ENCODE measurements around the gene COL13A1. TPM values are rescaled to one million over a fixed set of nuclear protein-coding genes. Genes with fewer than 3 reads are reported as not detected.

Gene COL13A1
- total RNA-seq, 1 experiment from 2014 or later, result 3.6 TPM

- H3K9me3 Mint-ChIP-seq, result no peaks in the 10 kb centered on the region; a peak in 1 of 5 replicates
- no peaks in the 10 kb centered on the region; the same call in 1 of the 2 replicates for H3K27me3 ChIP-seq (ENCODE audit: insufficient read depth, low read length)
- no peak for DNase-seq
- H3K23ac ChIP-seq (ENCODE audit: insufficient read length, low read depth, low read length), result no peak overlapping the region
- H2BK20ac ChIP-seq (ENCODE audit: low read depth, low read length, poor library complexity, severe bottlenecking), result no peak overlapping the region
- no peaks in the 10 kb centered on the region for H4K20me1 ChIP-seq (ENCODE audit: control insufficient read depth, insufficient read depth, insufficient read length)
- H2AK5ac ChIP-seq (ENCODE audit: insufficient read length, low read length), result no peak overlapping the region
- no peak overlapping the region for H2BK15ac ChIP-seq (ENCODE audit: low read depth, low read length)
- no peaks in the 10 kb centered on the region for H3K79me1 ChIP-seq (ENCODE audit: insufficient read depth, low read depth, low read length, poor library complexity, severe bottlenecking)
- H4K91ac ChIP-seq (ENCODE audit: insufficient read length, low read depth, low read length), result no peak overlapping the region
- no peaks in the 10 kb centered on the region for H3K9me3 ChIP-seq (ENCODE audit: control insufficient read depth, low read depth, low read length)
- no peak overlapping the region for H3K9ac ChIP-seq (ENCODE audit: extremely low read depth, insufficient read length, low read length)
- H3K18ac ChIP-seq (ENCODE audit: insufficient read length, low read depth, low read length), result no peak overlapping the region
- H3K27ac Mint-ChIP-seq, result no peak overlapping the region
- no peak overlapping the region for H3K14ac ChIP-seq (ENCODE audit: insufficient read depth, low read length)
- TF ChIP-seq CTCF (conservative IDR thresholded peaks at IDR 0.05), result no peak
- H3K4me1 Mint-ChIP-seq, result peaks cover 59 to 66% of the 10 kb centered on the region in 2 experiments
- no peak overlapping the region for H3T11ph ChIP-seq (ENCODE audit: low read length)
- H3K4me3 Mint-ChIP-seq, result no peak overlapping the region
- no peaks in the 10 kb centered on the region; a peak in 1 of 7 replicates for H3K36me3 Mint-ChIP-seq (ENCODE audit: insufficient read depth in 1 of 3, low read depth in 3 of 3)
- H3K4me1 ChIP-seq (ENCODE audit: insufficient read depth, low read length), result peaks cover 5% of the 10 kb centered on the region
- H2BK12ac ChIP-seq (ENCODE audit: insufficient read length, low read depth, low read length), result no peak overlapping the region
- H3K79me2 ChIP-seq (ENCODE audit: insufficient read depth, low read length), result no peaks in the 10 kb centered on the region
- H2BK120ac ChIP-seq (ENCODE audit: low read depth, low read length, poor library complexity, severe bottlenecking), result no peak overlapping the region
- H4K5ac ChIP-seq (ENCODE audit: insufficient read length, low read depth, low read length), result no peak overlapping the region
- H3K56ac ChIP-seq (ENCODE audit: insufficient read length, low read depth, low read length), result no peak overlapping the region
- WGBS (ENCODE audit: extremely low coverage, insufficient read length, low lambda C conversion rate), result no CpG with 5 or more reads among the region's 3 CpGs
- H2AFZ ChIP-seq (ENCODE audit: low read length), result no peak overlapping the region
- H3K27me3 Mint-ChIP-seq (ENCODE audit: low read depth), result peaks cover 15% of the 10 kb centered on the region
- H3K23me2 ChIP-seq (ENCODE audit: insufficient read length, low read depth, low read length, poor library complexity, severe bottlenecking), result no peaks in the 10 kb centered on the region
- no peak overlapping the region for H4K8ac ChIP-seq (replicated peaks; ENCODE audit: insufficient read length, low read depth, low read length)
- no peak overlapping the region for H3K27ac ChIP-seq (ENCODE audit: insufficient read length, low read depth, low read length)
- no peak overlapping the region for H2BK5ac ChIP-seq (ENCODE audit: insufficient read length, low read length)
- no peak overlapping the region for H3K4me2 ChIP-seq (ENCODE audit: insufficient read depth, insufficient read length, low read length)
- no peak overlapping the region for H3K4ac ChIP-seq (ENCODE audit: low read depth, low read length)
Observed at GRCh38 chr10:69878951-69879350, 77.2 kb downstream of the COL13A1 start.

All from H9 (cell line).